Right renal cortex interstitium (tissue), 3 donors: ENCODE results near the gene KLHDC3. TPM values are rescaled to one million over a fixed set of nuclear protein-coding genes. Genes with fewer than 3 reads are reported as not detected.

Source experiments
- DNase-seq, 3 donors: peaks; one replicate each; pipeline ENCODE4 v3.0.0-alpha.2; 2013; ENCODE audit warnings: low read depth in 3 of 3, low spot score in 2 of 3
- polyA plus RNA-seq, 3 donors: library from polyadenylated mRNA; unstranded; fragments of 120-200 nt; gene quantifications; one replicate each; pipeline ENCODE4 v1.2.1, GENCODE V29; 2013; ENCODE audit not compliant: insufficient read length in 3 of 3

The KLHDC3 gene, protein sequence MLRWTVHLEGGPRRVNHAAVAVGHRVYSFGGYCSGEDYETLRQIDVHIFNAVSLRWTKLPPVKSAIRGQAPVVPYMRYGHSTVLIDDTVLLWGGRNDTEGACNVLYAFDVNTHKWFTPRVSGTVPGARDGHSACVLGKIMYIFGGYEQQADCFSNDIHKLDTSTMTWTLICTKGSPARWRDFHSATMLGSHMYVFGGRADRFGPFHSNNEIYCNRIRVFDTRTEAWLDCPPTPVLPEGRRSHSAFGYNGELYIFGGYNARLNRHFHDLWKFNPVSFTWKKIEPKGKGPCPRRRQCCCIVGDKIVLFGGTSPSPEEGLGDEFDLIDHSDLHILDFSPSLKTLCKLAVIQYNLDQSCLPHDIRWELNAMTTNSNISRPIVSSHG
- 100 to 1,000 TPM in 1 of 3 donors, 10 to 100 TPM in 2; 90.5 to 104 (median 92.2) TPM for polyA plus RNA-seq

DNA sequence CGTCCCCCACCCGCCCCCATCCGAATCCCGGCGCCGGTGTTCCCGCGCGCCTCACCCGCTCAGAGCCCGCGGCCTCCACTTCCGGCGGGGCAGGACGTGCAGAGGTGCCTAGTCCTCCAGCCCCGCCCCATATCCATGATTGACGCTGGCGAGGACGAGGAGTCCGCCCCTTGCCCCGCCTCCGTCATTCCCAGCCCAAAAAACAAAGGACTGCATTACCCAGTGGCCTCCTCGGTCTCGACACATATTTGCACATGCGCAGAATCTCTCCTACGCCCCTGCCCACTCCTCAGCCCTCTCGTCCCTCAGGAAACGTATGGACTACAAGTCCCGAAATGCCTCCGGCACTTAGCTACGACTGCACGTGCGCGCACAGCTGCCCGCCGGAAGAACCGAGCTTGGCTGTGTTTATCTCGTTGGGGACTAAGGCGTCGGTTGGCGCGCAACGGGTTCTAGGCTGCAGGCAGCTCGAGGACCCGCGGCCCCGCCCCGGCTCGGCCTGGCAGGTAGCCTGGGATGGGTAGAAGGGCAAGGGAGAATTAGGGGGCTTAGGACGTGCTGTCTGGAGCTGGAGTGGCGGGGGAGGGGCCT is at the start of gene KLHDC3, which contains the start of gene MEA1:
TSS of gene KLHDC3 (plus strand) at position 407 of the 591 bp plus-strand sequence. CDS start 2,944 bp downstream, outside the sequence.
TSS of gene MEA1 (minus strand) at position 104 of the 591 bp plus-strand sequence. CDS start 133 bp downstream, outside the sequence.
- peak; percentile 98 to 99 (median 99) for DNase-seq

GRCh38 chr6:42966571-42966970 is 47.5 kb upstream of the KLHDC3 start:
- no peak for DNase-seq

DNA sequence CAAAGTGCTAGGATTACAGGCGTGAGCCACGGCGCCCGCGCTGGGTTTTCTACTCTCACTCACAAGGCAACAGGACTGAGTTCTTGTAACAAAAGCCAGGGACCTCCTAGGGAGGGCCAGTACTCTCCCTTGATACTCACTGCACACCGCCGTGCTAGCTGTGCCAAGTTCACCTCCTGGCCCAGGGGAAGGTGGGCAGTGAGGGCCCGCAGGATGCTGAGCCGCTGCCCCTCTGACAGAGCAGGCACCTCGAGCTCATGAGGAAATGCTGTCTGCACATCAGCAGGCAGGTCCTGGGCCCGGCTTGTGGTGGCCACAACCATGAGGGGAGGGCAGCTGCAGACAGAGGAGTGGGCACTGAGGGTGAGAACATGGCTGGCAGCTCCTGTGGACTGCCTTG is 46.8 kb upstream of the KLHDC3 start:
- DNase-seq = no peak

- DNase-seq = no peak
Observed at GRCh38 chr6:42968126-42968701, 45.8 kb upstream of the KLHDC3 start.

GRCh38 chr6:42968783-42969182 is 45.3 kb upstream of the KLHDC3 start:
- no peak for DNase-seq

GRCh38 chr6:42969431-42969830 is 44.6 kb upstream of the KLHDC3 start:
- DNase-seq = no peak

GRCh38 chr6:42969934-42970333 is 44.1 kb upstream of the KLHDC3 start:
- no peak for DNase-seq

DNA sequence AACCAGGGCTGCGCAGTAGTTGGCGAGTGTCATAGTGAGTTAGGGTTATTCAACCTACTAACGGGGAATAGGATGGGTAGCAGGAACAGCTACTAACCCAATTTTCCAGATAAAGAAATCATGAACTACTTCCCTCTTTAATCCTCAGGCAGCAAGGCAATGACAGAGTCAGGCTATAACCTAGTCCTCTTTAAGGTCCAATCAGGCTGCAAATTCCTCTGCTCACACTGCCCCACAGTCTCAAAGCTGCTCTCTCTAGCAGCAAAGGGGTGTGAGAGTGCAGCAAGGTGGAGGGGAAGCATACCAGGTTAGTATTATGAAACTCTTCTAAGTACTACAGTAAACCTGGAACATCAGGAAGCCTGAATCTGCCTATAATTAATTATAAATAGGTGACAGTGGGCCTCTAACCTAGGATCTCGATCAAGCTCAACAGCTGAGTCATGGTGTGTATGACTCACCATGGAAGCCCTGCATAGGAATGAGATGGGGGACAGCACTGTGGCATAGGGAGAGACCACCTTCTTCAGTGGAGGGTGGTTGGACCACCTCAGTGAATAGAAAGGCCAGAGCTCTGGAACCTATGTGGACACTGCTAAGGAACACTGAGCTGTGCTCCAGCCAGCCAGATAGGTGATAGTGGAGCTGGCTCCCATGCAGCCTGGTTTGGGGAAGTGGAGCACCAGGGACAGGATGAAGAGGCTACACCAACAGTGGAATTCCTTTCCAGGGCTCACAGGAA is 43.0 kb upstream of the KLHDC3 start:
- DNase-seq = no peak

GRCh38 chr6:42971746-42972327 is 42.2 kb upstream of the KLHDC3 start:
- DNase-seq = no peak

- no peak for DNase-seq
Observed at GRCh38 chr6:42973926-42974325, 40.1 kb upstream of the KLHDC3 start.

- DNase-seq = no peak
Observed at GRCh38 chr6:42974919-42975505, 39.0 kb upstream of the KLHDC3 start.

DNA sequence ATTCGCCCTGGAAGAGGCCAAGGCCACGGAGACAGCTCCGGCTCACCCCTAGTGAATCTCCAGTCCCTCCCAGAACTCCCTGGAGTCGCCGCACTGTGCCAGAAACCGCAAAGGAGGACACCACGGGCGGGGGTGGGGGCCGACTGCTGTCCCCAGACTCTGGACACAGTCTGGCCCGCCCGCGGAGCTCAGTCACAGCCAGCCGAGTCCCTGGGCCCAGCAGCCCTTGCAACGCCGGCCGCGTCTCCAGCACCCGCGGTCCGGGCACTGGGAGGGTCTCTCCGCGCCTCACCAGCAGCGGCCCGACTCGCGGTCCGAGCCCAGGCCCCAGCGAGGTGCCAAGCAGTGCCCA is 35.6 kb upstream of the KLHDC3 start:
- DNase-seq = no peak

DNA sequence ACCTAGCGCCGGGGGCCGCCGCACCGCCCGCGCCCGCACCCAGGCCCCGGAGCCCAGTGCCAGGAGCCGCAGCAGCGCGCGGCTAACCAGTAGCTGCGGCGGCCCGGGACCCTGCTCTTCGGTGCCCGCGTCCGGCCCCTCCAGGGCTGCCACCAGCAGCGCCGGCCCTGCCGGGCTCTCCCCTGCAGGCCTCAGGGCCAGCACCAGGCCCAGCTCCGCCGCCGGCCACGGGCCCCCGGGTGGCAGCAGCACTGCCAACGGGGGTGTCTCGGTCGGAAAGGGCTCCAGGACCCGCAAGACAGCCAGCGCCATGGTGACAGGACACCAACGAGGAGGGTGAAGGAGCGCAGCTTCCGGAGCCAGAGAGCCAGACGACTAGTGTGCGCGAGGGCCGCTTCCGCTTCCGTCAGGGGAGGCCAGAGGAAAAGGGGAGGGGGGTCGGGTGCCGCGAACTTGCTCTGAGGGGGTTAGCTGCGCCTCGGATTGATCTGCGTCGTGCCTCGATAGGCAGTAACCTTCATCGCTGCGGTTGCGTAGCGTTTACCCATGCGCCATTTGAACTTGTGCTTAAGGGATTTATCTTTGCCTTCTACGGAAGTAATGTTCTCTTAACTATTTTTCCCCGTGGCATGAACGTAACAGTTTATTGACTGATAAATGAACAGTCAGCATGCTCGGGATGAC is 35.1 kb upstream of the KLHDC3 start, which contains the start of gene PEX6:
TSS of gene PEX6 (minus strand) at position 343 of the 684 bp plus-strand sequence. CDS start at position 312, 31 bp downstream.
- DNase-seq = peak in 1 of 3 donors; percentile 59

DNA sequence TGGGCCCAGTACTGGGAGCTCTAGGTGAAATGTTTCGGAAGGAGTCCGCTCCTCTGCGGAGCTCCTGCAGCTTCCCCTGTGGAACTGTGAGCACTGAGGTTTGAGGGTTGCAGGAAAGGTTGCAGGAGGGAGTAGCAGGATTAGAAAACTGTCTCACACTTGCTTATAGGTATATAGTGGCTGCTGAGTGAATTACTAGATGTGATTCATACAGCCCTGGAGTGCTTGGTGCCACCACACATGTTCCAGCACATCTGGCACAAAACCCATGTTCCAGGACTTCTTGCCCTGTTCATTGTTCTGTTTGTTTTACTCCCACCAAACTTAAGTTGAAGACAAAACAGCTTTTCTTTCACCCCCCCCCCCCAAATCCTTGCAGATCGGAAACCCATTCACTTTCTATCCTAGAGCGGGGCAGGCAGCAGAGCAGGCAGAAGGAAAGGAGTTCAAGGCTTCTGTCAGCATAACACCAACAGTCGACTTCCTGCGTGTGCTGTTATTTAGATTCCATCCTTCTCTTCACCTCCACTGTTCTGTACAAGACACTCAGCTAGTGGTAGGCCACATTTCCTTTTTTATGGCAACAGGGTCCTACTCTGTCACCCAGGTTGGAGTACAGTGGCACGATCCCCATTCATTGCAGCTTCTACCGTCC is 34.4 kb upstream of the KLHDC3 start:
- no peak for DNase-seq

DNA sequence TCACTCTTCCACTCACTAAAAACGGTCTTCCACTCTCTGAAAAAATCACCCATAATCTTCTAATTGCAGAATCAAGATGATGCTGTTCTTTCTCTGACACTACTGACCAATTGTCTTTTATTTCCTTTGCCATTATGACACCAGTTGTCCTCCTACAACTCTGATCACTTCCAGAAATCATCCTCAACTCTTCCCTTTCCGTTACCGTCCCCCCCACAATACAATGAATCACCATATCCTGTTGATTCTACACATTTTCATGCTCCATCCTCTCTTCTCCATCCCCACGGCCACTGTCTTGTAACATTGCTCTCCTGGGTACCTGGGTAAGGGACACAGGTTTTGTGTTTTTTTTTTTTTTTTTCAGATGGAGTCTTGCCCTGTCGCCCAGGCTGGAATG is 32.2 kb upstream of the KLHDC3 start:
- no peak for DNase-seq

- peak; percentile 92 to 97 (median 93) for DNase-seq
Observed at GRCh38 chr6:42984001-42984923, 29.8 kb upstream of the KLHDC3 start, which contains the start of gene PPP2R5D. TSS of gene PPP2R5D (plus strand) at chr6:42984570. CDS start at chr6:42984678, 108 bp downstream.

- DNase-seq = no peak
Observed at GRCh38 chr6:42984924-42985475, 29.0 kb upstream of the KLHDC3 start.
